H1 (cell line): ENCODE results near the gene NHS. TPM values are rescaled to one million over a fixed set of nuclear protein-coding genes. Genes with fewer than 3 reads are reported as not detected.
A peak's percentile ranks its signal among the peaks of the same experiment; 100 is the strongest.

Experiments
- CTCF ChIA-PET: fragments of 300-600 bp; sonication (Branson Sonifier 250); formaldehyde crosslinking; loops from one replicate; lab custom pipeline; 2021; ENCODE audit not compliant: partially characterized antibody; lab: Charles Lee
- POLR2A ChIA-PET: fragments of 300-600 bp; sonication (Branson Sonifier 250); formaldehyde crosslinking; loops from one replicate; lab custom pipeline; 2021; ENCODE audit warnings: inconsistent platforms; ENCODE audit not compliant: partially characterized antibody; lab: Charles Lee
- DNase-seq, 2 experiments: peaks; one replicate each; pipeline versions ENCODE4 v3.0.0 to v3.0.0-alpha.2; 2010 to 2022; ENCODE audit warnings: low spot score in 2 of 2, low read depth in 1 of 2, mixed read lengths in 1 of 2
- FAIRE-seq: peaks from 2 replicates; lab custom pipeline; 2011; peaks lifted over from hg19 to GRCh38; lab: Jason Lieb, UNC
- H2AFZ ChIP-seq: 2 replicates; pipeline ENCODE4 v1.8.1; 2012; ENCODE audit warnings: low read length, inconsistent platforms
- H2AK5ac ChIP-seq: 2 replicates; pipeline ENCODE4 v1.6.1; 2013; ENCODE audit warnings: low read depth, low read length
- H2BK120ac ChIP-seq: replicated peaks from 2 replicates; pipeline ENCODE3; 2013; ENCODE audit warnings: low read depth, low read length, inconsistent platforms
- H2BK12ac ChIP-seq: 2 replicates; pipeline ENCODE4 v1.6.1; 2013; ENCODE audit warnings: low read depth, low read length
- H2BK15ac ChIP-seq: 2 replicates; pipeline ENCODE4 v1.6.1; 2013; ENCODE audit warnings: low read length
- H2BK20ac ChIP-seq: 2 replicates; pipeline ENCODE4 v1.6.1; 2013; ENCODE audit warnings: low read length
- H2BK5ac ChIP-seq: 2 replicates; pipeline ENCODE4 v1.6.1; 2013; ENCODE audit warnings: low read depth, low read length
- H3K14ac ChIP-seq: 2 replicates; pipeline ENCODE4 v1.6.1; 2013; ENCODE audit warnings: inconsistent platforms; ENCODE audit not compliant: insufficient read length
- H3K18ac ChIP-seq: 2 replicates; pipeline ENCODE4 v1.6.1; 2013; ENCODE audit warnings: low read length; ENCODE audit errors: extremely low read depth
- H3K23ac ChIP-seq: 2 replicates; pipeline ENCODE4 v1.6.1; 2013; ENCODE audit warnings: inconsistent platforms; ENCODE audit not compliant: insufficient read length
- H3K23me2 ChIP-seq: 2 replicates; pipeline ENCODE4 v1.6.1; 2013; ENCODE audit warnings: low read depth, low read length
- H3K27ac ChIP-seq: 2 replicates; pipeline ENCODE4 v1.6.1; 2011; ENCODE audit warnings: low read depth, low read length, inconsistent platforms
- H3K27me3 ChIP-seq, 4 experiments: replicated peaks in 1 of 4; 1 replicate in 1 of 4; 2 replicates in 3 of 4; pipeline versions ENCODE4 v1.6.1 to v1.8.1; 2011 to 2013; ENCODE audit warnings: low read length in 3 of 4, mild to moderate bottlenecking in 3 of 4, inconsistent platforms in 2 of 4, mixed read lengths in 2 of 4, moderate library complexity in 1 of 4; ENCODE audit not compliant: control insufficient read depth in 3 of 4, insufficient read depth in 3 of 4; ENCODE audit errors: extremely low read depth in 1 of 4
- H3K36me3 ChIP-seq, 4 experiments: 2 replicates each; pipeline versions ENCODE4 v1.6.1 to v1.8.1; 2011 to 2013; ENCODE audit warnings: mild to moderate bottlenecking in 4 of 4, low read length in 3 of 4, moderate library complexity in 2 of 4, control low read depth in 1 of 4, inconsistent platforms in 1 of 4; ENCODE audit not compliant: insufficient read depth in 4 of 4, control insufficient read depth in 2 of 4
- H3K4ac ChIP-seq: replicated peaks from 2 replicates; pipeline ENCODE3; 2013; ENCODE audit warnings: low read length, low read depth, mixed read lengths, inconsistent platforms; ENCODE audit not compliant: insufficient read length
- H3K4me1 ChIP-seq, 4 experiments: replicated peaks in 1 of 4; 1 replicate in 1 of 4; 2 replicates in 3 of 4; pipeline versions ENCODE4 v1.6.1 to v1.8.1; 2011 to 2013; ENCODE audit warnings: low read length in 3 of 4, inconsistent platforms in 2 of 4, mixed read lengths in 1 of 4; ENCODE audit not compliant: insufficient read depth in 4 of 4, control insufficient read depth in 3 of 4
- H3K4me2 ChIP-seq, 2 experiments: 2 replicates each; pipeline versions ENCODE4 v1.6.1 to v1.8.1; 2011 to 2013; ENCODE audit warnings: low read depth in 2 of 2, low read length in 2 of 2, control low read depth in 1 of 2, inconsistent platforms in 1 of 2, mild to moderate bottlenecking in 1 of 2; ENCODE audit not compliant: insufficient read depth in 1 of 2
- H3K4me3 ChIP-seq, 4 experiments: fragments of 200-600, 300-600 bp in 1 of 4; sonication (generic), shearing (Covaris generic), sonication (Bioruptor Twin) in 1 of 4; 2 replicates each; pipeline versions ENCODE4 v1.5.1 to v1.8.1; 2011 to 2016; ENCODE audit warnings: low read length in 4 of 4, low read depth in 3 of 4, control low read depth in 2 of 4, inconsistent platforms in 2 of 4, mild to moderate bottlenecking in 2 of 4, mixed read lengths in 1 of 4, moderate library complexity in 1 of 4; ENCODE audit not compliant: insufficient read depth in 2 of 4; ENCODE audit errors: extremely low read depth in 1 of 4
- H3K56ac ChIP-seq: replicated peaks from 2 replicates; pipeline ENCODE3; 2013; ENCODE audit warnings: low read depth, mild to moderate bottlenecking, mixed read lengths, low read length, inconsistent platforms; ENCODE audit not compliant: insufficient read length
- H3K79me1 ChIP-seq: 2 replicates; pipeline ENCODE4 v1.6.1; 2013; ENCODE audit warnings: low read depth, low read length, control low read depth
- H3K79me2 ChIP-seq, 2 experiments: 2 replicates each; pipeline versions ENCODE4 v1.6.1 to v1.8.1; 2012 to 2013; ENCODE audit warnings: low read length in 2 of 2, mild to moderate bottlenecking in 2 of 2, inconsistent platforms in 1 of 2; ENCODE audit not compliant: insufficient read depth in 2 of 2, control insufficient read depth in 1 of 2
- H3K9ac ChIP-seq, 4 experiments: replicated peaks in 1 of 4; 1 replicate in 1 of 4; 2 replicates in 3 of 4; pipeline versions ENCODE4 v1.6.1 to v1.8.1; 2011 to 2013; ENCODE audit warnings: low read depth in 3 of 4, low read length in 3 of 4, control low read depth in 2 of 4, mild to moderate bottlenecking in 2 of 4, moderate library complexity in 2 of 4, inconsistent platforms in 1 of 4; ENCODE audit errors: extremely low read depth in 1 of 4
- H3K9me3 ChIP-seq, 2 experiments: 2 replicates each; pipeline versions ENCODE4 v1.6.1 to v1.8.1; 2012 to 2013; ENCODE audit warnings: mild to moderate bottlenecking in 2 of 2, moderate library complexity in 2 of 2, control low read depth in 1 of 2, inconsistent platforms in 1 of 2, low read depth in 1 of 2, low read length in 1 of 2, mixed read lengths in 1 of 2; ENCODE audit not compliant: insufficient read depth in 2 of 2
- H4K20me1 ChIP-seq, 2 experiments: replicated peaks in 1 of 2; 2 replicates each; pipeline versions ENCODE3 to v1.8.1; 2011 to 2013; ENCODE audit warnings: inconsistent platforms in 2 of 2, low read length in 2 of 2, mild to moderate bottlenecking in 1 of 2; ENCODE audit not compliant: insufficient read depth in 2 of 2, control insufficient read depth in 1 of 2
- H4K5ac ChIP-seq: 2 replicates; pipeline ENCODE4 v1.6.1; 2013; ENCODE audit warnings: low read length, low read depth, mixed read lengths, inconsistent platforms; ENCODE audit not compliant: insufficient read length
- H4K8ac ChIP-seq: 2 replicates; pipeline ENCODE4 v1.8.0; 2013; ENCODE audit warnings: mild to moderate bottlenecking, moderate library complexity, low read length, inconsistent platforms; ENCODE audit not compliant: insufficient read depth; ENCODE audit errors: extremely low read depth
- H4K91ac ChIP-seq: replicated peaks from 2 replicates; pipeline ENCODE3; 2013; ENCODE audit warnings: low read length, mixed read lengths, inconsistent platforms; ENCODE audit not compliant: insufficient read length
- E2F6 ChIP-seq: IDR thresholded peaks from 2 replicates; pipeline ENCODE4 v1.6.1; 2012; ENCODE audit warnings: inconsistent platforms
- RAD21 ChIP-seq, 2 experiments: IDR thresholded peaks in 1 of 2; conservative IDR thresholded peaks in 1 of 2; 2 replicates each; pipeline ENCODE4 v1.6.1; 2011; ENCODE audit warnings: low read depth in 2 of 2, low read length in 2 of 2, improper control_type of control experiment in 1 of 2, inconsistent platforms in 1 of 2, mild to moderate bottlenecking in 1 of 2, moderate library complexity in 1 of 2
- WGBS, 2 experiments: shearing (Covaris generic) in 1 of 2; methylation state at CpG; one replicate each; pipeline versions ENCODE4 v1.1.6 to v1.1.7; 2013 to 2015; ENCODE audit warnings: low lambda C conversion rate in 2 of 2, mixed read lengths in 2 of 2, inconsistent platforms in 1 of 2, low coverage in 1 of 2, missing lambda C conversion rate in 1 of 2; ENCODE audit not compliant: insufficient replicate concordance in 2 of 2, insufficient coverage in 1 of 2, insufficient read length in 1 of 2; ENCODE audit errors: extremely low coverage in 1 of 2, missing lambda C conversion rate in 1 of 2; 5-methylcytosine and 5-hydroxymethylcytosine counted together
- polyA plus RNA-seq, 7 experiments: library from polyadenylated mRNA; depleted of rRNA in 3 of 7; stranded (reverse) in 5 of 7; unstranded in 2 of 7; fragments of >200 nt in 5 of 7; fragments of 200-250 nt in 2 of 7; gene quantifications; 1 replicate in 5 of 7; 2 replicates in 1 of 7; 4 replicates in 1 of 7; pipeline versions ENCODE4 v1.2.1 to v1.2.3, GENCODE V29; 2011 to 2013; ENCODE audit warnings: missing spikeins in 2 of 7, mixed read lengths in 2 of 7
- total RNA-seq: library from RNA; stranded (reverse); fragmentation: NEBNext Ultra II Directional; extraction: Animal tissue kit (Norgen Biotek cat#: 25700); gene quantifications from 2 replicates; pipeline ENCODE4 v1.2.1, GENCODE V29; 2021

NHS gene
- total and polyA plus RNA-seq, 2 of the 8 experiments (the other 6 are each of a cell fraction or from before 2014, with no cell fraction given): 2.2 to 6.7 TPM

DNA sequence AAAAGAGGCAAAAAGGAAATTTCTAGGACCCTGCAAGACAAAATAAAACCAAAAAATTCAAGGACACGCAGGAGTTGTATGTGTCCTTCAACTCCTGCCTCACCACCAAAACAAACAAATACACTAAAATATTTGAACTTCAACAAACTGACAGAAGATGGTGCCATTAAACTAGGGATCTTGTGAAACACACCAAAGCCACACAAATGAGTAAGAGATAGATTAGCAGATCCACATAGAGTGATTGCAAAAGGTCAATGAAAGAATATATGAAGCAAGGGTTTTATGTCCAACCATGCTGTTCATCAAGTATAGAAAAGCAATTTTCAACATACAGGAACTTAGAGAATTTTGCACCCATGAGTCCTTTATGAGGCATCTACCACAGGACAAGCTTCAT, 322.2 kb downstream of the NHS start:
- H3K14ac ChIP-seq: no peak overlapping the region
- no peak overlapping the region for H2BK120ac ChIP-seq
- H3K36me3 ChIP-seq: no peaks in the 10 kb centered on the region
- no peaks in the 10 kb centered on the region for H3K23me2 ChIP-seq
- no peak overlapping the region for H4K91ac ChIP-seq
- no peak overlapping the region for H2BK12ac ChIP-seq
- no peak overlapping the region for H2BK20ac ChIP-seq
- CTCF ChIA-PET: no interaction called here
- FAIRE-seq (no peak), DNase-seq (no peak)
- H4K5ac ChIP-seq: no peak overlapping the region
- no peak overlapping the region for H4K8ac ChIP-seq
- H3K9me3 ChIP-seq: no peaks in the 10 kb centered on the region
- POLR2A ChIA-PET: no interaction called here
- no peak overlapping the region for H2AFZ ChIP-seq
- TF ChIP-seq RAD21 (IDR thresholded peaks at IDR 0.05 in 1 of 2, conservative IDR thresholded peaks at IDR 0.05 in 1 of 2; ENCODE audit: low read depth in 2 of 2, low read length in 2 of 2): peak in 1 of 2 experiments; percentile 21; a peak in 2 of 4 replicates
- TF ChIP-seq E2F6: no peak
- H3K9ac ChIP-seq: no peak overlapping the region
- no peaks in the 10 kb centered on the region for H3K79me1 ChIP-seq
- WGBS, 2 experiments: 92% methylated on average over 1 of the region's 1 CpG; no CpG with 5 or more reads in 1 of the 2 experiments
- no peaks in the 10 kb centered on the region for H4K20me1 ChIP-seq
- no peak overlapping the region for H2AK5ac ChIP-seq
- H2BK5ac ChIP-seq: no peak overlapping the region
- no peaks in the 10 kb centered on the region for H3K79me2 ChIP-seq
- H3K4me2 ChIP-seq: no peak overlapping the region
- no peaks in the 10 kb centered on the region for H3K27me3 ChIP-seq
- no peaks in the 10 kb centered on the region for H3K4me1 ChIP-seq
- no peak overlapping the region for H3K23ac ChIP-seq
- no peak overlapping the region for H3K4me3 ChIP-seq
- no peak overlapping the region for H3K27ac ChIP-seq
- no peak overlapping the region for H3K4ac ChIP-seq
- H3K18ac ChIP-seq: no peak overlapping the region
- H2BK15ac ChIP-seq: no peak overlapping the region
- H3K56ac ChIP-seq: no peak overlapping the region
